Cerebellar cortex (tissue), 1 donor: ENCODE measurements around the gene PRRG3.
"Not testable (repeated sequence)": the region's sequence is repeated elsewhere in the genome, so short reads cannot be mapped to it uniquely, and the experiment has no call there.

ENCODE experiments used
- DNase-seq: peaks from one replicate; pipeline ENCODE4 v3.0.0-alpha.2; 2015; ENCODE audit warnings: low spot score

Gene PRRG3

GRCh38 chrX:151694661-151695582 is at the start of gene PRRG3:
TSS of gene PRRG3 (plus strand) at chrX:151695458. CDS start at chrX:151698815, 3,357 bp downstream.
- DNase-seq = no peak

GRCh38 chrX:151675121-151675746 is 20.0 kb upstream of the PRRG3 start:
- DNase-seq = no peak

- no peak for DNase-seq
Measured at GRCh38 chrX:151676196-151676595, 19.1 kb upstream of the PRRG3 start.

- no peak for DNase-seq
Measured at GRCh38 chrX:151679798-151680402, 15.4 kb upstream of the PRRG3 start.

GRCh38 chrX:151680805-151681204 is 14.5 kb upstream of the PRRG3 start:
- peak; percentile 19 for DNase-seq

GRCh38 chrX:151687635-151688034 is 7.6 kb upstream of the PRRG3 start:
- no peak for DNase-seq

GRCh38 chrX:151688695-151689094 is 6.6 kb upstream of the PRRG3 start:
- no peak for DNase-seq

- no peak for DNase-seq
Measured at GRCh38 chrX:151692825-151693224, 2.4 kb upstream of the PRRG3 start.

GRCh38 chrX:151694121-151694520 is 1.1 kb upstream of the PRRG3 start:
- DNase-seq = no peak

- DNase-seq = no peak
Measured at GRCh38 chrX:151695583-151696340, 504 bp downstream of the PRRG3 start.

- DNase-seq = not testable (repeated sequence)
Measured at GRCh38 chrX:151697082-151697481, 1.8 kb downstream of the PRRG3 start.

- DNase-seq = no peak
Measured at GRCh38 chrX:151697522-151697921, 2.3 kb downstream of the PRRG3 start.

- DNase-seq = no peak
Measured at GRCh38 chrX:151698485-151698884, 3.2 kb downstream of the PRRG3 start.

- no peak for DNase-seq
Measured at GRCh38 chrX:151699746-151700145, 4.5 kb downstream of the PRRG3 start.

GRCh38 chrX:151700581-151700980 is 5.3 kb downstream of the PRRG3 start:
- no peak for DNase-seq

GRCh38 chrX:151701071-151701470 is 5.8 kb downstream of the PRRG3 start:
- no peak for DNase-seq

GRCh38 chrX:151701531-151701930 is 6.3 kb downstream of the PRRG3 start:
- no peak for DNase-seq

GRCh38 chrX:151702026-151702714 is 6.9 kb downstream of the PRRG3 start:
- DNase-seq = no peak

- DNase-seq = no peak
Measured at GRCh38 chrX:151702741-151703340, 7.6 kb downstream of the PRRG3 start.

GRCh38 chrX:151703487-151703886 is 8.2 kb downstream of the PRRG3 start:
- DNase-seq = no peak

GRCh38 chrX:151704041-151704663 is 8.9 kb downstream of the PRRG3 start:
- DNase-seq = no peak
